Measurements from ENCODE around the gene BTBD17.

The BTBD17 gene

GRCh38 chr17:74336307-74336706, 25.4 kb downstream of the BTBD17 start:
- DNase-seq (ENCODE audit: low read depth, low spot score) = no peak

GRCh38 chr17:74335529-74336062, 26.1 kb downstream of the BTBD17 start:
- DNase-seq (ENCODE audit: low read depth, low spot score) = no peak

DNA sequence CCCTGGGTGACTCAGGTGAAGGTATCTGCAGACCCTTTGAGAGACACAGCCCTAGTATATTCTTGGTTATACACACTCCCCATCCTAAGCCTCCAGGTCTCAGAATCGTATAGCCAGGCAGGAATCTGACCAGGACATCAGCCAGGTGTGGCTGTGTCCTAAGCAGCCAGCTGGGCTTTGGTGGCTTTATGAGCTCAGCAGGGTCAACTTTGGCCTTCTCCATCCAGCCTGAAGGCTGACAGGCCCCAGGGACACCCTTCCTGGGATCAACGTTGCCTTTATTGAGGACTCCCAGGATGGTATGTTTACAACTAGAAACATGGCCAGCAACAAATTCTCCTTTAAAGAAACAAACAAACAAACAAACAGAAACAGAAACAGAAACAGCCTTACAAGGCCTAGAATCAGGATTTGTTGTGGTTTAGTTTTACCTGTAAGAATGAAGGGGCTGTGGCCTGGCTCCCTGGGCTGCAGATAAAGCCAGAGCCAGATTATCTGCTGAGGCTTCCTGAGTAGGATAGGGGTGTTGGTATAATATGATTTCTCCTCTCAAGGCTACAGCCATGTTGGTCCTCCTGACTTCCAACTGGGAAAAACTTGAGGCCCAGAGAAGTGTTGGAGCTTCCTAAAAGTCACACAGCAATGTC, 27.2 kb downstream of the BTBD17 start:
- DNase-seq (ENCODE audit: low read depth, low spot score) = no peak

GRCh38 chr17:74332763-74333283, 28.8 kb downstream of the BTBD17 start:
- DNase-seq (ENCODE audit: low read depth, low spot score) = no peak

DNA sequence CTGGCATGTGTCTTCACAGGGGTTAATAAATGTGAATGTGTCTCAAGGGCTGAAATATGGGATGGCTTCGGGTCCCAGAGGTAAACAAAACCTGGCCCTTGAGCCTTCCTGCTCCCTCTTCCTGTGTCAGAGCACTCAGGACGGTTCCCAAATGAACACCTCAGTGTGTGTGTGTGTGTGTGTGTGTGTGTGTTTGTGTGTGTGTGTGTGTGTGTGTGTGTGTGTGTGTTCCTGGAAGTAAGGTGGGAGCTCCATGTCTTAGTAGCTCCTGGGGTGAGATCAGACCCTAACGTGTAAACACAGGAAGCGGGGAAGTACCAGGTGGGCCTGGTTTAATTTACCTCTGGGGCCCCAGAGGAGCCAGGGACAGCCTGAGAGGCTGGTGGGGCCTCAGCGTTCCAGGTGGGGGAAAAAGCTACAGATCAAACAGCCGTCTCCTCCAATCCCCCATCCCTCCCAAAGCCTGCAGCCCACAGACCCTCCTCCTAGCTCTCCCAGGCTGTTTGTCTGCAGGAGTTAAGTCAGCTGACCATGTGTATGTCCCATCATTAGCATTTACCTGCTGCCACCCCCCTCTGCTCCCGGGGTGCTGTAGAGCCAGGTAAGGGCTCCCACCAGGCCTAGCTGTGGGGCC, 29.5 kb downstream of the BTBD17 start:
- no peak for DNase-seq (ENCODE audit: low read depth, low spot score)

GRCh38 chr17:74330446-74330845, 31.2 kb downstream of the BTBD17 start:
- no peak for DNase-seq (ENCODE audit: low read depth, low spot score)

DNA sequence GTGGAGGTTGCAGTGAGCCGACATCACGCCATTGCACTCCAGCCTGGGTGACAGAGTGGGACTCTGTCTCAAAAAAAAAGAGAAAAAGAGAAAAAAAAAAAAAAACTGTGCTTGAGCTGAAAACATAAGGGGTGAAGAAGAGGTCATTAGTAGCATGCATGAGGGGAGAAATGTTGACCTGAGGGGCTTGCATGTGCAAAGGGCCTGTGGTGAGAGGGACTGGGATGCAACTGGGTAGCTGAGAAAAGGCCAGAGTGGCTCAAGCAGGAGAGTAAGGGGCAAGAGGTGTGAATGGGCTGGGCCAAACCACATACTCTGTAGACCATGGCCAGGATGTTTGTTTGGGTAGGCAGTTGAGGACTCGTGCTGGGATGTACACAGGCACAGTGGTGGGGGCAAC, 32.3 kb downstream of the BTBD17 start:
- DNase-seq (ENCODE audit: low read depth, low spot score) = no peak

DNA sequence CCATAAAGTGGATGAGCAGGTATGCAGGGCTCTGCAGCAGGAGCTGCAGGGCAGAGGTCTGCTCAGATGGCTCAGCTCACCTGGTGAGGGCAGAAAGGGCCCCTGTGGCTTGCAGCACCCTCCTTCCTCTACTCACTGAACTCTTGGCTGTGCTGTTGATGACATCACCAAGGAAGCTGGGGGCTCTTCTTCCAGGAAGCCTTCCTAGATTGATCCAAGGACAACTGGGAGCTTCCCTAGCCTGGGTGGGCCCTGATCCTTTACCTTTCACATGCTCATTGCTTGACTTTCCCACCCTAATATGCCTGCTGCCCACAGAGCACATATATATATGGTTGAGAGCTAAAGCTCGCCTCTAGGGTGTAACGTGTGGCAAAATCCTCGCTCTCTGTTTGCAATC, 33.2 kb downstream of the BTBD17 start:
- DNase-seq (ENCODE audit: low read depth, low spot score) = no peak

DNA sequence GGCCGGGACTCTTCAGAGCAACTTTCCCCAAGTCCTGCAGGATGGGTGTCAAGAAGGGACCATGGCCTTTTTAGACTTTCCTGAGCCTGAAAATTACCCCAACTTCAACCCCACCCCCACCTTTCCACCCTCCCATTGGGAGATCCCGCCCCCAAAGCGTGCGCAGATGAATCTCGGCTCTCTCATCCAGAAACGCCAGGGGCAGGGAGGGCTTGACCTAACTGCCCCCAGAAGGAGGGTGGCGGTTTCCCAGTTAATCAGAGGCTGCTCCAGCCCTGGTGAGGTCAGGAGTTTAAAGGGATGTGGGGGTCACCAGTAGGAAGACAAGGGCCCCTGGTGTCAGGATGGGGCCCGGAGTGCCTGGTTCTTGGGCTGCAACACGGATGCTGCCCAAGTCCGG, 35.2 kb downstream of the BTBD17 start:
- no peak for DNase-seq (ENCODE audit: low read depth, low spot score)

- no peak for DNase-seq (ENCODE audit: low read depth, low spot score)
Observed at GRCh38 chr17:74325743-74326379, 35.8 kb downstream of the BTBD17 start, which contains the start of gene KIF19. KIF19 (plus strand) TSS chr17:74326226; CDS start chr17:74326350, 124 bp downstream.

- DNase-seq (ENCODE audit: low read depth, low spot score) = no peak
Observed at GRCh38 chr17:74325376-74325742, 36.3 kb downstream of the BTBD17 start.

- no peak for DNase-seq (ENCODE audit: low read depth, low spot score)
Observed at GRCh38 chr17:74324521-74324920, 37.1 kb downstream of the BTBD17 start.

GRCh38 chr17:74318391-74318790, 43.3 kb downstream of the BTBD17 start:
- DNase-seq (ENCODE audit: low read depth, low spot score) = no peak

- DNase-seq (ENCODE audit: low read depth, low spot score) = no peak
Observed at GRCh38 chr17:74317071-74317470, 44.6 kb downstream of the BTBD17 start.

GRCh38 chr17:74316220-74316619, 45.4 kb downstream of the BTBD17 start:
- no peak for DNase-seq (ENCODE audit: low read depth, low spot score)

GRCh38 chr17:74314877-74315276, 46.8 kb downstream of the BTBD17 start:
- no peak for DNase-seq (ENCODE audit: low read depth, low spot score)

DNA sequence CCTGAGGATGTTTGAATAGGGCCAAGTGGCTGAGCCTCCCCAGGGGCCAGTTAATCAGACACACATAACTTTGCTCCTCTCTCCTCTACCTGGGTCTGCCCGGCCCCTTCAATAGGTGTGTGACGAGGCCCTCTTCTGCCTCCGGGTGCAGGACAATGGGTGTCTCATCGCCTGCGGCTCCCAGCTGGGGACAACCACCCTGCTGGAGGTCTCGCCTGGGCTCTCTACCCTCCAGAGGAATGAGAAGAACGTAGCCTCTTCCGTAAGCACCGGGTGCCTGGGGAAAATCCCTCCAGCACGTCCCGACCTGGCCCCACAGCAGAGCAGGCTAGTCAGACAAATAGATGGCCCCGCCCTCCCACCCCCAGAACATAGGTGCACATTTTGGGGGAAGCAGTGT, 51.8 kb downstream of the BTBD17 start:
- DNase-seq (ENCODE audit: low read depth, low spot score) = no peak

- no peak for DNase-seq (ENCODE audit: low read depth, low spot score)
Observed at GRCh38 chr17:74307984-74308773, 53.5 kb downstream of the BTBD17 start.
